Smooth muscle cell (in vitro differentiated cells): ENCODE measurements around the gene NMNAT2. TPM values are rescaled to one million over a fixed set of nuclear protein-coding genes. Genes with fewer than 3 reads are reported as not detected.

Experiments used
- DNase-seq: peaks from one replicate; lab custom pipeline; 2025; ENCODE audit not compliant: unreplicated experiment; lab: John Stamatoyannopoulos, UW
- H2AFZ ChIP-seq: fragments of 200-600 bp; sonication (generic); 2 replicates; pipeline ENCODE4 v1.6.0; 2016; ENCODE audit warnings: antibody characterized with exemption, low read depth, mild to moderate bottlenecking
- H3F3A ChIP-seq: fragments of 200-600 bp; sonication (generic); 2 replicates; pipeline ENCODE4 v1.6.0; 2017; ENCODE audit warnings: antibody characterized with exemption, low read depth
- H3K27ac ChIP-seq: fragments of 200-600 bp; sonication (generic); 2 replicates; pipeline ENCODE4 v1.5.1; 2016; ENCODE audit warnings: low read depth, mild to moderate bottlenecking
- H3K27me3 ChIP-seq: fragments of 200-600 bp; sonication (generic); 2 replicates; pipeline ENCODE4 v1.6.1; 2016; ENCODE audit warnings: low read depth, mild to moderate bottlenecking
- H3K36me3 ChIP-seq: fragments of 200-600 bp; sonication (generic); 2 replicates; pipeline ENCODE4 v1.5.1; 2016; ENCODE audit warnings: low read depth
- H3K4me1 ChIP-seq: fragments of 200-600 bp; sonication (generic); 2 replicates; pipeline ENCODE4 v1.5.1; 2016; ENCODE audit warnings: low read depth
- H3K4me2 ChIP-seq: fragments of 200-600 bp; sonication (generic); 2 replicates; pipeline ENCODE4 v1.6.0; 2016; ENCODE audit warnings: mild to moderate bottlenecking
- H3K4me3 ChIP-seq: fragments of 200-600 bp; sonication (generic); 2 replicates; pipeline ENCODE4 v1.5.1; 2016; ENCODE audit warnings: mild to moderate bottlenecking
- H3K79me2 ChIP-seq: fragments of 200-600 bp; sonication (generic); 2 replicates; pipeline ENCODE4 v1.6.0; 2016; ENCODE audit warnings: low read depth, mild to moderate bottlenecking
- H3K9ac ChIP-seq: fragments of 200-600 bp; sonication (generic); 2 replicates; pipeline ENCODE4 v1.6.0; 2016; ENCODE audit warnings: low read depth
- H3K9me3 ChIP-seq: fragments of 200-600 bp; sonication (generic); replicated peaks from 2 replicates; pipeline ENCODE4 v1.5.1; 2016; ENCODE audit warnings: low read depth
- H4K20me1 ChIP-seq: fragments of 200-600 bp; sonication (generic); 2 replicates; pipeline ENCODE4 v1.6.0; 2016; ENCODE audit warnings: low read depth
- WGBS: methylation state at CpG from one replicate; pipeline ENCODE4 v1.1.7; 2016; ENCODE audit warnings: low lambda C conversion rate; 5-methylcytosine and 5-hydroxymethylcytosine counted together
- polyA plus RNA-seq: library from polyadenylated mRNA; unstranded; fragments of >200 nt; fragmentation: Nextera tagmentation; extraction: Ambion mirVana; gene quantifications from 2 replicates; pipeline ENCODE4 v1.2.1, GENCODE V29; 2016
- total RNA-seq: library from RNA; depleted of rRNA; stranded (reverse); fragments of >200 nt; gene quantifications from 2 replicates; pipeline ENCODE4 v1.2.3, GENCODE V29; 2014
- TF ChIP-seq, protein P1 (sequence below): fragments of 200-600 bp; sonication (generic); IDR thresholded peaks from 2 replicates; pipeline ENCODE4 v1.5.1; 2017; ENCODE audit warnings: borderline replicate concordance, mild to moderate bottlenecking, antibody characterized with exemption; ENCODE audit not compliant: insufficient read depth, poor library complexity, severe bottlenecking

Gene NMNAT2
- total and polyA plus RNA-seq, 2 experiments from 2014 or later = 0.22 to 0.43 TPM

DNA sequence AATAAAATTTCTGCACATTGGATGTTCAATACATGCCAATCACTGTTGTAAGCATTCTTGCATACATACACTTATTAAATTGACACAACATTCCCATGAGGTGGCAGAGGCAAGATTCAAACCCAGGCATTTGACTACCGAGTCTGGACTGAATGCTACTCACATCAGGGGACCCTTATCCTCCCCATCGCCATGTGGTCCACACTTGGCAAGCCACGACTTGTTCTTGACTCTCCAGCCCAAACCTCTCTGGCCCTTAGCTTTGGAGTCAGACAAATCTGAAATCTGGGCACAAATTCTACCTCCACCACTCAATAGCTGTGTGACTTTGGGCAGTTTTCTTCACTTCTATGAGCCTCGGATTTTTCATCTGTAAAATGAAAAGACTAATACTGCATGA is 57.1 kb downstream of the NMNAT2 start:
- Histone ChIP-seq H3K4me2 (no peak overlapping the region), H3K79me2 (no peaks in the 10 kb centered on the region), H3K4me3 (no peak overlapping the region), H4K20me1 (no peaks in the 10 kb centered on the region), H3K4me1 (no peaks in the 10 kb centered on the region), H2AFZ (no peak overlapping the region), H3K36me3 (no peaks in the 10 kb centered on the region), H3K27me3 (no peaks in the 10 kb centered on the region), H3F3A (no peaks in the 10 kb centered on the region), H3K9ac (no peak overlapping the region), H3K9me3 (no peaks in the 10 kb centered on the region), H3K27ac (no peak overlapping the region)
- TF ChIP-seq, protein P1, sequence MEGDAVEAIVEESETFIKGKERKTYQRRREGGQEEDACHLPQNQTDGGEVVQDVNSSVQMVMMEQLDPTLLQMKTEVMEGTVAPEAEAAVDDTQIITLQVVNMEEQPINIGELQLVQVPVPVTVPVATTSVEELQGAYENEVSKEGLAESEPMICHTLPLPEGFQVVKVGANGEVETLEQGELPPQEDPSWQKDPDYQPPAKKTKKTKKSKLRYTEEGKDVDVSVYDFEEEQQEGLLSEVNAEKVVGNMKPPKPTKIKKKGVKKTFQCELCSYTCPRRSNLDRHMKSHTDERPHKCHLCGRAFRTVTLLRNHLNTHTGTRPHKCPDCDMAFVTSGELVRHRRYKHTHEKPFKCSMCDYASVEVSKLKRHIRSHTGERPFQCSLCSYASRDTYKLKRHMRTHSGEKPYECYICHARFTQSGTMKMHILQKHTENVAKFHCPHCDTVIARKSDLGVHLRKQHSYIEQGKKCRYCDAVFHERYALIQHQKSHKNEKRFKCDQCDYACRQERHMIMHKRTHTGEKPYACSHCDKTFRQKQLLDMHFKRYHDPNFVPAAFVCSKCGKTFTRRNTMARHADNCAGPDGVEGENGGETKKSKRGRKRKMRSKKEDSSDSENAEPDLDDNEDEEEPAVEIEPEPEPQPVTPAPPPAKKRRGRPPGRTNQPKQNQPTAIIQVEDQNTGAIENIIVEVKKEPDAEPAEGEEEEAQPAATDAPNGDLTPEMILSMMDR = no peak
- 80% methylated on average over 4 of the region's 4 CpGs for WGBS
- DNase-seq = no peak

DNA sequence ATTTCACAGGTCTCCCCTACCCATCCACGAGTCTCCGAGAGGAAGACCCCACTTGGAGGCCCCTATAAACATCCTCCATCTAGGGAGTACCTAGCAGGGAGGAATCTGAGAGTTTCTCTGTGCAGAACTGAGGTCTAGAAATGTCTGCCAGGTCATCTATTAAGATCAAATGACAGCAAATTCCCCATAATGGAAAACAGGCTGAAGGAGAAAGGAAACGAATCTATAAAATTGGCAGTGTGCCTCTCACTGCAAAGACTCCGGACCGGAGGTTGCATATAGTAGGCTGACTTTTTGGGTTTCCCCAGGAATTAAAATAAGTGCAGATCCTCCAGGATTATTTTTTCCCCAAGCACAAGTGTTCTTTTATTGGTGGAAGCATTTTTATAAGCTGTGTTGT is 57.7 kb downstream of the NMNAT2 start:
- DNase-seq = no peak
- H3K27me3 ChIP-seq = no peaks in the 10 kb centered on the region
- H2AFZ ChIP-seq = no peak overlapping the region
- H3K4me1 ChIP-seq = no peaks in the 10 kb centered on the region
- H3K4me2 ChIP-seq = no peak overlapping the region
- no peaks in the 10 kb centered on the region for H3K36me3 ChIP-seq
- no peak overlapping the region for H3K27ac ChIP-seq
- no peaks in the 10 kb centered on the region for H4K20me1 ChIP-seq
- H3K9me3 ChIP-seq = no peaks in the 10 kb centered on the region
- no peak overlapping the region for H3K9ac ChIP-seq
- no peaks in the 10 kb centered on the region for H3F3A ChIP-seq
- WGBS = 89% methylated on average over 5 of the region's 5 CpGs
- H3K4me3 ChIP-seq = no peak overlapping the region
- TF ChIP-seq, protein P1 = no peak
- no peaks in the 10 kb centered on the region for H3K79me2 ChIP-seq

DNA sequence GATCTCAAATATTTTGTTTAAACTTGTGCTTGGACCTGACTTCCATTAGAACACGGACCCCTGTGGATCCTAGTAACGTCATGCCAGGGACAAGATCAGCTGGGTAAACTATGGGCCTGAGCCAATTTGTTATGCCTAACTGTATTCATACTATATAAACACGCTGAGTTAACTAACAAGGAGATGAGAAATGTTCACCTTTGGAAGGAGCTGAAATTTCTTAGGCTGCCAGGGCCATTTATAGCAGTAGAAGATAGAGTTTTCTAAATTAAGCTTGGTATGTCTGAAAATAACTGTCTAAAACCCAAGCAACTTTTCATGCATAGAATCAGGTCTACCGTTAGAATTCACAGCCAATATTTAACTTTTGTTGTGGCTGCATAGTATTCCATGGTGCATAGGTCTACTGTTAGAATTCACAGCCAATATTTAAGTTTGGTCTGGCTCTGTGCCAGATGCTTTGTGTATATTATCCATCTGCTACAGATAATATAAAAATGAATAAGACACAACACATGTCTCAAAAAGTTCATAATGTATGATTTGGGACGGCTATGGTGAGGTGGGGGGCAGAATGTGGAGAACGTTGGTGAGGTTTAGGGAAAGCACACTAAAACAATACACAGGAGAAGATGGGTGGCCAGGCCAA is 61.5 kb downstream of the NMNAT2 start:
- 80% methylated on average over 6 of the region's 6 CpGs for WGBS
- Histone ChIP-seq H3K79me2 (no peaks in the 10 kb centered on the region), H4K20me1 (no peaks in the 10 kb centered on the region), H3K36me3 (no peaks in the 10 kb centered on the region), H3K9ac (no peak overlapping the region), H3K4me1 (no peaks in the 10 kb centered on the region), H3K9me3 (no peaks in the 10 kb centered on the region), H3K27ac (no peak overlapping the region), H3K4me2 (no peak overlapping the region), H3F3A (no peaks in the 10 kb centered on the region), H3K4me3 (no peak overlapping the region), H2AFZ (no peak overlapping the region), H3K27me3 (no peaks in the 10 kb centered on the region)
- DNase-seq = no peak
- TF ChIP-seq, protein P1 = no peak

DNA sequence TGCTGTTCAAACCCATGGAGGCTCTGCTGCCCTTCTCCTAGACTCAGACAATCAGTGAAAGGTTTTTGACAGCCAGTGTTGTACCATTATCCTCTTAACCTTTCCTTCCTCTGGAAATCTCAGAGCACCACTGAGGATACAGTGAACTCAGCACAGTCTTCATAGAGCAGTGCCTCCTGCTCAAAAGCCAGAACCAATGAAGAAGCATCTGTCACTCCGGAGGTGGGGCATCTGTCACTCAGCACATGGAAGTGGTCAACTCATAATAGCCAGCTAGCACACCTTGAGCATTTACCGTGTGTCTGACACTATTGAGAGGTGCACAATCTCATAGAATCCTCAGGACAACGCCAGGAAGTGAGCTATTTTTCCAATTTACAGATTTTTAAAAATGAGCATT is 62.4 kb downstream of the NMNAT2 start:
- Histone ChIP-seq H3K9ac (no peak overlapping the region), H3K79me2 (no peaks in the 10 kb centered on the region)
- TF ChIP-seq, protein P1 = no peak

More for the DNA sequence above, 62.4 kb downstream of the NMNAT2 start:
- no peak overlapping the region for H3K27ac ChIP-seq
- H2AFZ ChIP-seq = no peak overlapping the region
- H3F3A ChIP-seq = no peaks in the 10 kb centered on the region
- 95% methylated on average over 3 of the region's 3 CpGs for WGBS
- H3K4me2 ChIP-seq = no peak overlapping the region
- H3K4me3 ChIP-seq = no peak overlapping the region
- no peaks in the 10 kb centered on the region for H3K36me3 ChIP-seq
- no peak for DNase-seq
- H3K9me3 ChIP-seq = no peaks in the 10 kb centered on the region
- no peaks in the 10 kb centered on the region for H4K20me1 ChIP-seq
- H3K4me1 ChIP-seq = no peaks in the 10 kb centered on the region
- no peaks in the 10 kb centered on the region for H3K27me3 ChIP-seq
